T-helper 9 cell (primary cell): ENCODE results near the gene PEAK3.

Experiments used
- DNase-seq: peaks from one replicate; pipeline ENCODE4 v3.0.0-alpha.2; 2020

Gene PEAK3

DNA sequence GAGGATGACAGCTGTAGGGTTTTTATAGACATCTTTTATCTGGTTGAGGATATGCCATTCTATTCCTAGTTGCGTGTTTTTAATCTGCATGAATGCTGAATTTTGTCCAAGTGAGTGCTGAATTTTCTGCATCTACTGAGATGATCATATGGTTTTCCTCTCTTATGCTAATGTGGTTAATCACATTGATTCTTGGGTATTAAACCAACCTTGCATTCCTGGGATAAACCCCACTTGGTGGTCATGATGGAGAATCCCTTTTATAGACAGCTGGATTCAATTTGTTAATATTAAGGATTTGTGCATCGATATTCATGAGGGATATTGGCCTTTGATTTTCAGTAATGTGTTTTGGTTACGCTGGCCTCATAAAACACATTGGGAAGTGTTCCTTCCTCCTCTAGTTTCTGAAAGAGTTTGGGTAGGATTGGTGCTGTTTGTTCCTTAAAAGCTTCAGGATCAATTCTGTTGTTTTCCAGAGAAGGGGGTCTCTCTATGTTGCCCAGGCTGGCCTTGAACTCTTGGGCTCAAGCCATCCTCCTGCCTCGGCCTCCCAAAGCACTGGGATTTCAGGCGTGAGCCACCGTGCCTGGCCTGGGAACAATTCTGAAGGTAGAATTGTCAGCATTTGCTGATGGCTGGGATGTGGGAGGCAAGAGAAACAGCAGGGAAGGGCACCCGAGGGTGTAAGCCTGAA is 33.3 kb upstream of the PEAK3 start:
- DNase-seq = no peak

GRCh38 chr19:2312820-2313501 is 31.0 kb upstream of the PEAK3 start:
- no peak for DNase-seq

GRCh38 chr19:2311093-2311492 is 29.1 kb upstream of the PEAK3 start:
- no peak for DNase-seq

GRCh38 chr19:2309734-2310362 is 27.9 kb upstream of the PEAK3 start:
- no peak for DNase-seq

- no peak for DNase-seq
These were observed 26.2 kb upstream of the PEAK3 start, which contains the start of gene LINGO3 for GRCh38 chr19:2308114-2308556. Gene LINGO3 (minus strand): TSS chr19:2308154. CDS start chr19:2291776, 16,378 bp downstream.

DNA sequence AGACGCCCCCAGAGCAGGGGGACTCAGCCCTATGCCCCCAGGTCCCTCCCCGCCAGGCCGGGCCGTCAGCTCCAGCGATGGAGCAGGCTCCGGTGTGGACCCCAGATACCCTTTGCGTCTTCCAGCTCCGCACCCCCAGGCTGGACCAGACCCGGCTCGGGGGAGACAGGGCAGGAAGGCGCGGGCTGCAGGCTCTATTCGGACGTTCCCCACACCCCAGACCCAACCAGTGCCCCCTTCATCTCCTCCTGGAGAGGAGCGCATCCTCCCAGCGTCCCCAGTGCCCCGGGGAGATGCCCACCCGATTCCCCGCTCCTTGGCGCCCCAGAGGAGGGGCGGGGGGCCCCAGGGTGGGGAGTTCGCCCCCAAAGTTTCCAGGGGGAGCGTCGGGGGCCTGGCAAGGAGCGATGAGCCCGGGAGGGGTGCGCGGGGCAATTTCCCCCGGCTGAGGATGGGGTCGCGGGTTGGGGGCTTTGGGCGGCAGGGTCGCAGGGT is 25.6 kb upstream of the PEAK3 start:
- no peak for DNase-seq

- no peak for DNase-seq
These were observed 25.0 kb upstream of the PEAK3 start for GRCh38 chr19:2306971-2307370.

DNA sequence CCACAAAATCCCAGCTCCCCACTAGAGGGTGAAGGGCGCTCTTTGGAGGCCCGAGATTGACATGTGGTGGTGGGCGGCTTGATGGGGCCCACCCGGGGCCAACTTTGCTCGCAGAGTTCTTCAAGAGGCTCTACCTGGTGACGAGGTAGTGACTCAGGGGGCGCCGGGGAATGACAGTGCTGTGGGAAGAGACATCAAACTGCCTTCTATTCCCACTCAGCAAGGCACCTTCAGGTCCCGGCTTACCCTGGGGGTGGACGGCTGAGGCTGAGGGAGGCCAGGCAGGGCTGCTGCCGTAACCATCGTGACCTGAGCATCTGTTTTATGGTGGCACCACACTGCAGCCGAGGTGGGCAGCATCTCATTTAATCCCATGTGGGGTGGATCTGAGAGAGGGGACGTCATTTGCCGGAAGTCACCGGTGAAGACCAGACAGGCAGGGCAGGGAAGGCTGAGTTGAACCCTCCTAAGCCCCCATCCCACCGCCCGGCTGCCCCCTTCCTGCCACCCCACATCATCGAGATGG is 24.4 kb upstream of the PEAK3 start:
- DNase-seq = no peak

- no peak for DNase-seq
These were observed 23.7 kb upstream of the PEAK3 start for GRCh38 chr19:2305452-2306280.

DNA sequence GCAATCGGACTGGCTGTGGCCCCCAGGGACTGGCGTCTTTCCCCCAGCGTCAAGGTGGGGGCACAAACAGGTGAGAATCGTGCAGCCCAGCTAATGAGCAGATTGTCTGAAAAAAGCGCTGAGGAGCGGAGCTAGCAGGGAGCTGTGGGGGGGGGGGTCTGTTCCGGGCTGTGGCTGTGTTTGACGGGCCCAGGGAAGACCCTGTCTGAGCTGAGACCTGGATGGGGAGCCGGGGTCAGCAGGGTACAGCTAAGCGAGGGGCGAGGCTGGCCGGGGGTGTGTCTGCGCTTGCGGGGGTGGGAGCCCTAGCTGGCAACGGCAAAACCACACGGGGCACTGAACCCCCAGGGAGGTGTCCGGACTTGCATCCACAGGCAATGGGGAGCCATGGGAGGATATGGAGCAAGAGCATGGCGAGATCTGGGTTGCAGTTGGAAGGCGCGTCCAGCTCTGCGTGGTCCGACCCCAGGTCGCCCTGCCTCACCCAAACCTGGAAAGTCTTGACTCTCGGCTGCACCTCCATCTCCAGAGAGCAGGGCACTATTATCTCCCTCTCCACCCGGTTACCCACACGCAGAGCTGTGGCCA is 21.3 kb upstream of the PEAK3 start:
- DNase-seq = no peak

GRCh38 chr19:2302319-2303210 is 20.6 kb upstream of the PEAK3 start:
- DNase-seq = no peak

DNA sequence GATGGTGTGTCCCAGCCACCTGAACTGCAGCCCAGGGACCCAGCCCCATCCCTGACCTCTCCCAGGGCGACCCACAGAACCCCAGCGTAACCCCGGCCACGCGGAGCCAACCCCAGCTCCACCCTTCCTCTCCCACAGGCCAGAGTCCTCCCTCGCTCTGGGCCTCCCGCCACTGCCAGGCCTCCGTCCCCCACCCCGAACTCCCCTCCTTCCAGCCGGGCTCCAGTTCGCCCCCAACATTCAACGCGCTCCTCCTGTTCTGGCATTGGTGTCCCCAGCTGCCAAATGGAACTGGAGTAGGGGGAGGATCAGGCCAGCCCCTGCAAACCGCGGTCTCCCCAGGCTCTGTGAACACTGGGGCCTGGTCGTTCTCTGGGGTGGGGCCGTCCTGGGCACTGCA is 18.6 kb upstream of the PEAK3 start:
- DNase-seq = no peak

DNA sequence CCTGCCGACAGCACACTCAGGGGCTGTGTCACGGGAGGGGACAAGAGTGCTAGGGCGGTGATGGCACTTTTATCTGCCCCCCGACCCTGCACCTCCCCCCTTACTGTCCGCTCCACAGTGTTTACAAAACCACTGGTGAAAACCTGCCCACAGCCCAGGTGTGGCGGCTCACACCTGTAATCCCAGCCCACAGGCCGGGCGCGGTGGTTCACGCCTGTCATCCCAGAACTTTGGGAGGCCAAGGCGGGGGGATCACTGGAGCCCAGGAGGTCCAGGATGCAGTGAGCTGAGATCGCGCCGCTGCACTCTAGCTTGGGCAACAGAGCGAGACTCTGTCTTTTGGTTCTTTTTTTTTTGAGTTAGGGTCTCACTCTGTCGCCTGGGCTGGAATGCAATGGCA is 14.2 kb upstream of the PEAK3 start:
- no peak for DNase-seq

DNA sequence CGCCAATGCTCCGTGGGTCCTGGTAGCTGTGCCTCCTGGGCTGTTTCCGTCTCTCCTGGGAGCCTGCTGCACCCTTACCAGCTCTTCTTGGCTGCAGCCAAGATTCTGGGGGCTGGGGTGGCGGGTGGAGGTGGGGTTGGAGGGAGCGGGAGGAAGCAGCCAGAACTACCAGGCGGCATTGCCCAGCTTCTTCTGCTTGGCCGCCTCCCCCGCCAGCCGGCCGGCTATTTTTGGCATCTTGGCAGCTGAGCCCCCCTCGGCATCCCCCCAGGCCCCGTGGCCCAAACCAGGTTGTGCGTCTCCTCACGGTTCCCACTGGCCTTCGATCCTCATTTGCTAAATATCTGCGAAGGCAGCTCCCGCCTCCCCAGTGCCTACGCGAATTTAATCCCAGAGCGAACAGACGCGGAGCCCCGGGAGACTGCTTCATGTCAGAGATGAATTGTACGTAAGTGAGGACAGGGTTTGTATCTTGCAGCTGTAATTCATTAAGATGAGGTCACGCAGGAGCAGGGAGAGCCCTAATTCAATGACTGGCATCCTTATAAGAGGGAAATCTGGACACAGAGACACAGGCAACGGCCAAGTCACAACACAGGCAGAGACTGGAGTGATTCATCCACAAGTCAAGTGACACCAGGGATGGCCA is 12.8 kb upstream of the PEAK3 start:
- DNase-seq = no peak

DNA sequence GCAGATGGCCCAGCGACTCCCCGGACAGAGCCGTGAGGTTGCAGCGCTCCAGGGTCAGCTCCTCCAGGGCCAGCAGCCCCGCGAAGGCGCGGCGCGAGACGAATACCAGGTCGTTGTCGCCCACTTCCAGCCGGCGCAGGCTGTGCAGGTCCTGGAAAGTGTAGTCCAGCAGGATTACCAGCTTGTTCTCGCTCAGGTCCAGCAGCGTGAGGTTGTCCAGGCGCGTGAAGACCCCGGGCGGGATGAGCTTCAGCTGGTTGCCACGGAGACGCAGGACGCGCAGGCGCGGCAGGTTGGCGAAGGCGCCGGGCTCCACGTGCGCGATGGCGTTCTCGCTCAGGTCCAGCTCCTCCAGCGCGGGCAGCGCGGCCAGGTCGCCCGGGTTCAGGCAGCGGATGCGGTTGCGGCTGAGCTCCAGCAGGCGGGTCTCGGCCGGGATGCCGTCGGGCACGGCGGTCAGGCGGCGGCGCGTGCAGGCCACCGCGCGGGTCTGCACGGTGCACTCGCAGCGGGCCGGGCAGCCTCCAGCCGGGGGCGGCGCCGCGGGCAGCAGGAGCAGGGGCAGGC is 9.3 kb upstream of the PEAK3 start:
- DNase-seq = no peak

DNA sequence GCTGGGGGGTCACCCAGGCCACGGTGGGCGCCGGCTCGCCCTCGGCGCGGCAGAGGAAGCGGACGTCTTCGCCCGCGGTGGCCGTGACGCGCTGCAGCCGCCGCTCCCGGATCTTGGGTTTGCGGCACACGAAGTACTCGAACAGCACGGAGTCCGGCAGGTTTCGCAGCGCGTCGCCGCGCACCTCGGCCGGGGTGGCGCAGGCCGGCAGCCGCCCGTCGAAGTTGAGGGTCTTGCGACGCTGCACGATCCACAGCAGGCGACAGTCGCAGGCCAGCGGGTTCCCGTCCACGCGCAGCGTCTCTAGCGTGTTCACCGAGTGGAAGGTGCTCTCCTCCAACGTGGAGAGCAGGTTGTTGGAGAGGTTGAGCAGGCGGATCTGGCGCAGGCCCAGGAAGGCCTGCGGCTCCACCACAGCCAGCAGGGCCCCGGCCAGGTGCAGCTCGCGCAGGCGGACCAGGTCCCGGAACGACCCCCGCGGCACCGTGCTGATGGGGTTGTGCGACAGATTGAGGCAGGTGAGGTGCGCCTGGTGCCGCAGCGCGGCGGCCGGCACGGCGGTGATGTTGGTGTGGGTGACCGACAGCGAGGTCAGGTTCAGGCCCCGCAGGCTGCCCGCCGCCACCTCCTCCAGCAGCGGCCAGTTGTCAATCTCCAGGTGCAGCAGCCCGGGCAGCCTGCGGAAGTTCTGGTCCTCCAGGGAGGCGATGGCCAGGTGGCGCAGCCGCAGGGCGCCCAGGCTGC is 8.6 kb upstream of the PEAK3 start:
- no peak for DNase-seq

- peak; percentile 38 for DNase-seq
These were observed 7.9 kb upstream of the PEAK3 start for GRCh38 chr19:2289714-2290435.

DNA sequence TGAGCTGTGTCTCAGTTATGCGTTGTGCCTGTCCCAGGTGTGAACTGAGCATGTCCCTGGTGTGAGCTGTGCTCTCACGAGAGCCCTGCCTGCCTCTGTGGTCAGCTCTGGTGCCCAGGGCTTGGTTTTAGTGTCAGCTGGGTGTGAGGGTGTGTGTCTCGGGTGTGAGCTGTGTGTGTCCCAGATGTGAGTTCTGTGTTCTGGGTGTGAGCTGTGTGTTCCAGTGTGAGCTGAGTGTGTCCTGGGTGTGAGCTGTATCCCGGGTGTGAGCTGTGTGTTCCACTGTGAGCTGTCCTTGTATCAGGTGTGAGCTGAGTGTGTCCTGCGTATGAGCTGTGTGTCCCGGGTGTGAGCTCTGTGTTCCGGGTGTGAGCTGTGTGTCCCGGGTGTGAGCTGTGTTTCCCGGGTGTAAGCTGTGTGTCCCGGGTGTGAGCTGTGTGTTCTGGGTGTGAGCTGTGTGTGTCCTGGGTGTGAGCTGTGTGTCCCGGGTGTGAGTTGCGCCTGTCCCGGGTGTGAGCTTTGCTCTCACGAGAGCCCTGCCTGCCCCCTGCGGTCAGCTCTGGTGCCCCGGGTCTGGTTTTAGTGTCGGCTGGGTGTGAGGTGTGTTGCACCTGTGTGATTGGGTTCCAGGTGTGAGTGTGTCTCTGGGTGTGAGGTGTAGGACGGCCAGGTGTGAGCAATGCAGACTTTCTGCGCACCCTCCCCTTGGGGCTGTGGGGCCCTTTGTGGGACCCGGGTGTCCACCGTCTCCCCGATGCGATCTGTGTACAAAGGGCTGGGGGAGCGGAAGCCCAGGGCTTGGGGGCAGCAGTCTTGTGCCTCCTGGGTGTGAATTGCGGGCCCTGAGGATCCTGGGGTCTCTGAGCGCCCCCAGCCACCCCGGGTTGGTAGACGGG is 7.1 kb upstream of the PEAK3 start:
- no peak for DNase-seq
